ENCODE data around the gene EFHD2. TPM values are rescaled to one million over a fixed set of nuclear protein-coding genes. Genes with fewer than 3 reads are reported as not detected.
"Not testable (repeated sequence)": the region's sequence is repeated elsewhere in the genome, so short reads cannot be mapped to it uniquely, and the experiment has no call there.

EFHD2 gene
- total RNA-seq, 1 donor from 2014 or later = 14.3 TPM

DNA sequence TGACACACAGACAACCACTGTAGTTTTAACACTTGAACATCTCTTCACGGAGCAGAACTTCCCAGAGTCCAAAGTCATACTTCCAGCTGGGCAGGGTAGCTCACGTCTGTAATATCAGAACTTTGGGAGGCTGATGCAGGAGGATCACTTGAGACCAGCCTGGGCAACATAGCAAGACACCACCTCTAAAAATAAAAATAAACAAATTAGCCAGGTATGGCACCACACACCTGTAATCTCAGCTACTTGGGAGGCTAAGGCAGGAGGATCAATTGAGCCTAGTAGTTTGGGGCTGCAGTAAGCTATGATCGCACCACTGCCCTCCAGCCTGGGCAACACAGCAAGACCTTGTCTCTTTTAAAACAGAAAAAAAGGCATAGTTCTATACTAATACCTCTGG lies 24.3 kb upstream of the EFHD2 start:
- no peak for DNase-seq (ENCODE audit: low spot score)
- intact Hi-C loops (cut with DNase I) = no loop called here

DNA sequence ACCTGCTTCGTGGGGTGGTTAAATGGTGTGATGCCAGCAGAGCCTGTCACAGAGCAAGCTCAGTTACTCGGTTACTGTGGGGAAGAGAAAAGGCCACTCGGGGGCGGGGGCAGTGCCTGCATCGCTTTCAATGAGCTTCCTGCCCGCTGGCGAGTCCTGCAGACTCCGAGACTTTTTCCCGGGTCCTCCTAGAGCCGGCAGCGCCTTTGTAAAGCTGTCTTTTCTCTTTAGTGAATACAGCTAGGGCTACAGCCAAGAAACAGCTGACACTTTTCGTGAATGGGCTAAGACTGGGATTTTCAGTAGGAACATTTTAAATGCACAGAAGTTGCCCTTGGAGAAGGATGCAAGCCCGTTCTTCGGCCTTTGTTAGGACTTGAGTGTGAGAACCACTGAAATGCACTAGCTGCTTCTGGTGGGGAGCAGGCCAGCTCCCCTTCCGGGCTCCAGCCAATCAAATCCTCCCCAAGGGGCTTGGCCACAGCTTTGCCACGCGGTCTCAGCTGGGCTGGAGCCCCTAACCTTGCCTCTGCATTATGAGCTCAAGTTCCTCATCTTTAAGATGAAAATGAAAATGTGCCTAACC lies 23.4 kb upstream of the EFHD2 start:
- intact Hi-C loops (cut with DNase I) = no loop called here
- no peak for DNase-seq (ENCODE audit: low spot score)

DNA sequence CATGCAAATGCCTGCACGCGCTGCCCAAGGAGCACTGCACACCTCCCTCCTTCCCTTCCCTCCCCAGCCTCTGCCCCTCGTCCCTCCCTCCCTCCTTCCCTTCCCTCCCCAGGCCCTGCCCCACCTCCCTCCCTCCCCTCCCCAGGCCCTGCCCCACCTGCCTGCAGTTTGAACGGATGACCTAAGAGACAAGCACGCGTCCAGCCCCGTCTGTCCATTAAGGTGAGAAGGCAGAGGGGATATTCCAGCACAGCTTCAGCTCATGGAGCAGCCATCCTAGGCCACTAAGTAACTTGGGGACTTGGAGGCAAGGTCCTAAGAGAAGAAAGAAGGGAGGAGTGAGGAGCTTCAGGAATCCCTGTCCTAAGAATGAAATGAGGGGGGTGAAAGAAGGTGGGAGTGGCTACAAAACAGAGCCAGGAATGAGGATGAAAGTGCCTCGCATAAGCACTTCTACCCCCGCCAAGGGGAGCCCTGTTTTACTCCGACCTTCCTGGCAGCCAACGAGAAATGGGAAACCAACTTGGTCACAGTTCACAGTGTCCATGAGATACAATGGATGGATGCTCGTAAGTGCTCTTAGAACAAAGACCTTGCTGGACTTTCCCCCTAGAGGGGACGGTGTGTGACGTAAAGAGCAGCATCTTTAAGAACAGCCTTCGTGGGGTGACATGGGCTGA lies 21.3 kb upstream of the EFHD2 start:
- intact Hi-C loops (cut with DNase I) = no loop called here
- no peak for DNase-seq (ENCODE audit: low spot score)

DNA sequence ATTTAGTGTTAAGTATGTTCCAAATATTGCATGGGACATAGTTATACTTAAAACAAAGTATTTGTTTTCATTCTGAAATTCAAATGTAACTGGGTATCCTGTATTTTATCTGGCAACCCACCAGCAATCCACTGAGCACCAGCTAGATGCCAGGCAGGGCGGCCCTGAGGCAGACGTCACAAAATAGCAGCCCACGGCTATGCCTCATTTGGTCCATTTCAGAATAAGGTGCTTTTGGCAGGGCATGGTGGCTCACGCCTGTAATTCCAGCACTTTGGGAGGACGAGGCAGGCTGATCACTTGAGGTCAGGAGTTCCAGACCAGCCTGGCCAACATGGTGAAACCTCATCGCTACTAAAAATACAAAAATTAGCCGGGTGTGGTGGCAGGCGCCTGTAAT lies 19.9 kb upstream of the EFHD2 start:
- intact Hi-C loops (cut with DNase I); DNase-seq (ENCODE audit: low spot score): not testable (repeated sequence)

DNA sequence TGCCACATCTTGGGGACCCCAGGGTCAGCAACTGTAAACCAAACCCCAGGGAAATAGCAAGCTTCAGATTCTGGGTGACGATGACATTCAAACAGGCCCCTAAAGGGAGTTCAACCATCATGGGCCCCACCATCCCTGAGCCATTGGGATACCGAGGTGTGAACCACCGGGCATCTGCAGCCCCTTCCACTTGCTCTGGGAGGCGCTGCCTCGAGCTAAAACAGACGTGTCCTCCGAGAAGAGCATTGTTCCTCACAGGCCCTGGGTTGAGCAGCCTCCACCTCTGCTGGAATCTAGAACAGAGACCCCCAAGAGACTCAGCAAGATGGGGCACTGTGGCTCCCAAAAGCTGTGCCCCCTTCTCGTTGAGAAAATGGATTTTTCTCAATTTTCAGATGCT lies 19.0 kb upstream of the EFHD2 start:
- intact Hi-C loops (cut with DNase I) = no loop called here
- DNase-seq (ENCODE audit: low spot score) = no peak

DNA sequence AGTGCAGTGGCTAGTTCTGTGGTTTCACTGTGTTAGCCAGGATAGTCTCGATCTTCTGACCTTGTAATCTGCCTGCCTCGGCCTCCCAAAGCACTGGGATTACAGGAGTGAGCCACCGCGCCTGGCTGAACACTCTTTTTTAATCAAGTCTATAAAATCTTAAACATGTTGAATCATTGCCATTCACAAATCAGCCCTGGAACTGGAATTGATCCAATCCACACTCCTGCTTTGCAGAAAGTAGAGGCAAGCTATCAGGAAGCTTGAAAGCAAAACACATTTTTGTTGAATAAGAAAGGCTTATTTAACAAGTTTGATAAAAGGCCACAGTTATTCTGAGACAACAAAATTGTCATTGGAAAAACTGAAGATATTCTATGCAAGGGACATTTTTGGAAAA lies 18.3 kb upstream of the EFHD2 start:
- DNase-seq (ENCODE audit: low spot score) = no peak

DNA sequence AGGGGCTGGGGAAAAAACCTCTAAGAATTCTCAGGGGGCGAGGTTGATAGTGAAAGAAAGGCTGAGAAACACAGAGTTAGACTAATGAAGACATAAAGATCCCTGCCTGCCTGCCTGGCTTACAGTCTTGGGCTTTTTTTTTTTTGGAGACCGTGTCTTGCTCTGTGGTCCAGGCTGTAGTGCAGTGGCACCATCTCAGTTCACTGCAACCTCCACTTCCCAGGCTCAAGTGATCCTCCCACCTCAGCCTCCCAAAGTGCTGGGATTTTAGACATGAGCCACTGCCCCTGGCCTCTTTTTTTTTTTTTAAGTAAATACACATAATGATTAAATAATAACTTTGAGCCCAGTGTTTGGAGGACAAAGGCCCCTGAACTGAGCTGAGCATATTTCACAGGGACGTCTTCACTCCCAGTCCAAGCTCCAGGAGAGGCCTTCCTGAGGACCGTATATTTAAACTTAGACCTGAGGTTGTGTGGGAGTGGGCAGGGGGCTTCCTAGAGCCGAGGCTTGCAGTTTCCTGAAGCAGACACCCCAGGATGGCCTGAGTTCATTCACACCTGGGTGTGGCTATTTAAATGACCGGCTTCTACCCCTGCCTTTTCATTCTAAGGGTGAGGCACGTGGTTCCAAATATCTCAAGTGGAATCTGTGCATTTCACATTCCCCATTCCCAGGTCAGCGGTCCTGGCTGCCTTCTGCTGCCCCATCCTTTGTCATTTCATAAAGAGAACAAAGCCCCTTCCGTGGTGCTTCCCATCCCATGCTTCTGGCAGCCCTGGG lies 16.0 kb upstream of the EFHD2 start:
- intact Hi-C loops (cut with DNase I) = no loop called here
- no peak for DNase-seq (ENCODE audit: low spot score)

More for the DNA sequence above, 18.3 kb upstream of the EFHD2 start:
- intact Hi-C loops (cut with DNase I) = no loop called here

DNA sequence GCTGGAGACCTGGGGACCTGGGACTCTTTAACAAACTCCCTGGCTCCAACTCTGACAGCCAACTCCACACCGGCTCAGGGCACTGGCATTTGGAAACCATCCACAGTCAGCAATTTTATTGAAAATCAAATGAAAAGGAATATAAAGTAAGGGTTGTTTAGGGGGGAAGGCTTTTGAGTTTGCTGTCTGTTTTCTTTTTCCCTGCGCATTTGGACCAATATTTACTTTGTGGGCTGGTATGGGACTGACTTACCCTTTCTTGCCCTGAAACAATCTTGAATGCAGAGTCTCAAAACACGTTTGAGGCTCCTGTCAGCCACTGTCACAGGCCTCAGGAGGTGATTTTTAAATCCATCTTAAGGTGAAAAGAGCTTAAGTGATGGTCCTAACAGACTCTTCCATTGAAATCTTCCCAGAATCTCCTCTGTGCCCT lies 15.4 kb upstream of the EFHD2 start:
- intact Hi-C loops (cut with DNase I) = no loop called here
- no peak for DNase-seq (ENCODE audit: low spot score)

DNA sequence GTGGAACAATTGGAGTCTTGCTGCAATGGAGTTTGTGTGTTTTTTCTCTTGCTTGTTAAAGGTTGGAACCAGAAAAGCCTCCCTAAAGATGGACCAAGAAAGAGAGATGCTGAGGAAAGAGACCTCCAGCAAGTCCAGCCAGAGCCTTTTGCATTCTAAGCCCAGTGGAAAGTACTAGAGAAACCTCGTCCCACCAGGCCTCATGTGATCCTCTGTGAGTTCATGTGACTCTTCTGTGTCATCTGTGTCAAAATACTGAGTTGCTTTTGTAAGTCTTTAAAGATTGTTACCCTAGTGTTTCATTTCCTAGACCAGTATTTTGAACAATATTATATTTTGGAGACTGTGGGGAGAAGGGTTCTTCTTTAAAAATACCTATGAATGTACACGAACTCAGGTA lies 12.5 kb upstream of the EFHD2 start:
- intact Hi-C loops (cut with DNase I) = no loop called here
- DNase-seq (ENCODE audit: low spot score) = no peak

DNA sequence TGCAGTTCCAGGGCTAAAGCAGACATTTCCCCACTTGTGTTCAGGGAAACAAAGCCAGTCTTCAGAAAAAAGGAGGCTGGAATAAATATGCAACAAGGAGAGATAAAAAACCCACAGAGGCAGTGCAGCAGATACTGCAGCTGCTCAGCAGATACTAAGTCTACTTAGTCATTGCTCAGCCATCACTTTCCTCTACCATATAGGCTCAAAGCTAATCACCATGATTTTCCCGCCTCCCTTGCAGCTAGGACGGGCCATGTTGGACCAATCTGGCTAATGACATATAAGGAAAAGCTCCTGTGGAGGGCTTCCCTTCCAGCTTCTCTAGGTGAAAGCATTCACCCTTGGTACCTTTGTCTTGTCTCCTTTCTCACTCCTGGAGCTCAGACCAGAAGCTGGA lies 10.0 kb upstream of the EFHD2 start:
- DNase-seq (ENCODE audit: low spot score) = no peak
- intact Hi-C loops (cut with DNase I) = no loop called here

DNA sequence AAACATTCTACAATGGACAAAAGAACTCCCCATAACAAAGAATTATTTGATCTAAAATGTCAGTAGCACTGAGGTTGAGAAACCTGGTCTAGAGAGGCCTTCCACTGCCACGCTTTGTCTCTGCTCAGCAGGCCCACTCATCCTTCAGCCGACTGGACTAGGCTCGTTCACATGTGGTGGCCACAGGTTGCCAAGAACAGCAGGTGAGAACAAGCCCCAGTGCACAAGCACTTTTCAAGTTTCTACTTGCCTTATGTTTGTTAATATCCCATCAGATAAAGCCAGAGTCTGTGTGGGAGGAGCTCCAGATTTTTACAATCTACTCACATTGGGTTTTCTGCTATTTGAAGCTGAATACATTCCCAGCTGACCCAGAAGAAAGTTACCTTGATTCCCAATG lies 9.1 kb upstream of the EFHD2 start:
- intact Hi-C loops (cut with DNase I) = no loop called here
- no peak for DNase-seq (ENCODE audit: low spot score)

DNA sequence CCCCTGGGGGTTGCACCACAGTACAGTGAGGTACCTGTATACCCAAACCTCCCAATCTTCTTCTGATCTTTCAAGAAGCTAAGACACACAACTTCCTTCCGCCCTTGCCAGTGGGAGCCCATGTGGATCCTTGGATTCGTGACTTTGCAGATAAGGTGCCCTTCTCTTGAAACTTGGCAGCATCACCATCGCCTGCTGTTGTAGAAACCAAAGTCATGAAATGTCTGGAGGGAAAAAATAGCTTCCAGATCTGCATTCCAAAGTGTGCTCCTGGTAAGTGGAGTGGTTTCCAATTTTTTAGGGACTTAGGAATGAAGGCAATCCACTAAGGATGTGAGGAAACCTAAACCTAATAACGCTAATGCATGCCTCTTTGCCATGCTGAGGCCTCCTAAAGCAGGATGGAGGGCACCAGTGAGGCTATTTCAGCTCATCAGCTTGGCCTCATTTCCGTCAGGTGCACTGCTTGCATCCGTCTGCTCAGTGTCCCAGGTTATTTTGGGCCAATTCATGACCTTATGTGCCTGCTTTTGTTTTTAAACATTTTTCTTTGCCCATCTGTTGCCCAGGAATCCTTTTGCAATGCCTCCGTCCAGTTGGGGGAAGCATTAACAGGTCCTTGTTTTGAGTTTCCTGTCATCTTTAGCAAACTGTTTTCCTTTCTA lies 8.2 kb upstream of the EFHD2 start:
- intact Hi-C loops (cut with DNase I) = no loop called here
- DNase-seq (ENCODE audit: low spot score) = no peak

DNA sequence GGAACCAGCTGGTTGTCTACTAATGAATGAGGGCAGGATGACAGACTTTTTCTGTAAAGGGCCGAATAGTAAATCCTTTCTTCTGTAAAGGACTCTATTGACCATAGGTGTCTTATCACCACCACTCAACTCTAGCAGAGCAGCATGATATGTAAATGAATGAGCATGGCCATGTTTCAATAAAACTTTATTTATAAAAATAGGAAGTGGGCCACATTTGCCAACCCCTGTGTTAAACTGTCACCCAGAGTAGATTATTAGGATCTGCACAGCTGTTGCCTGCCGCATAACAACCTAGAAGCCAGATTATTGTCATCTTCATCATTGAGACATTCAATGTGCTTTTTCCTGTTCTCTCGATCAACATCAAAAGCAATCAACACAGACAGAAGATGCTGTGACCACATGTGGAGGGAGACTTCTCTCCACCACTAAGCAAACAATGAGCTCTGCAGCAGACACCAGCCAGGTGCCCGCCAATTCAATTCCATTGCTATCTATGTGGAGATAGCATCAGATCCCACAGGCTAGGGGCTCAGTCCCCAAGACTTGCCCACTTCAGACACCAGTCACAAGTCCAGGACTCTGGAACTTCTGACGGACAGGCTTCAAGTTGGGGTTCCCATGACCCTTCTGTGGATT lies 6.8 kb upstream of the EFHD2 start:
- DNase-seq (ENCODE audit: low spot score) = no peak
- intact Hi-C loops (cut with DNase I) = no loop called here

DNA sequence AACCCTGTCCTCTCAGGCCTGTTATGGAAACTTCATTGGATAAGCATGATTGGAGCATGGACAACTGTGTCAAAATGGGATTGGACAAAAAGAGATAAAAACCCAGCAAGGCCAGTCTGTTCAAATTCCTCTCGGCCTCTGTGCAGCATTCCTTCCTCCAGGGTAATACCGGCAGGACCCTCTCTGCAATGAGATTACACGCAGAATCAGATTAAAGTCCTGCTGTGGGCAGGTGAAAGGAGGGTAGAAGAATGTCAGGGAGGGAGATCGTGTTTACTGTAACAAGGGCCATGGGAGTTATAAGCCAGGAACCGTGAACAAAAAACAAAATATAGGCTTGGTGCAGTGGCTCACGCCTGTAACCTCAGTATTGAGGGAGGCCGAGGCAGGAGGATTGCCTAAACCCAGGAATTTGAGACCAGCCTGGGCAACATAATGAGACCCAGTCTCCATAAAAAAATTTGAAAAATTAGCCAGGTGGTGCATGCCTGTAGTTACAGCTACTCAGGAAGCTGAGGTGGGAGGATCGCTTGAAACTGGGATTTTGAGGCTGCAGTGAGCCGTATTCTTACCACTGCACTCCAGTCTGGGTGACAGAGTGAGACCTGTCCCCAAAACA lies 5.6 kb upstream of the EFHD2 start:
- no peak for DNase-seq (ENCODE audit: low spot score)
- intact Hi-C loops (cut with DNase I) = no loop called here

DNA sequence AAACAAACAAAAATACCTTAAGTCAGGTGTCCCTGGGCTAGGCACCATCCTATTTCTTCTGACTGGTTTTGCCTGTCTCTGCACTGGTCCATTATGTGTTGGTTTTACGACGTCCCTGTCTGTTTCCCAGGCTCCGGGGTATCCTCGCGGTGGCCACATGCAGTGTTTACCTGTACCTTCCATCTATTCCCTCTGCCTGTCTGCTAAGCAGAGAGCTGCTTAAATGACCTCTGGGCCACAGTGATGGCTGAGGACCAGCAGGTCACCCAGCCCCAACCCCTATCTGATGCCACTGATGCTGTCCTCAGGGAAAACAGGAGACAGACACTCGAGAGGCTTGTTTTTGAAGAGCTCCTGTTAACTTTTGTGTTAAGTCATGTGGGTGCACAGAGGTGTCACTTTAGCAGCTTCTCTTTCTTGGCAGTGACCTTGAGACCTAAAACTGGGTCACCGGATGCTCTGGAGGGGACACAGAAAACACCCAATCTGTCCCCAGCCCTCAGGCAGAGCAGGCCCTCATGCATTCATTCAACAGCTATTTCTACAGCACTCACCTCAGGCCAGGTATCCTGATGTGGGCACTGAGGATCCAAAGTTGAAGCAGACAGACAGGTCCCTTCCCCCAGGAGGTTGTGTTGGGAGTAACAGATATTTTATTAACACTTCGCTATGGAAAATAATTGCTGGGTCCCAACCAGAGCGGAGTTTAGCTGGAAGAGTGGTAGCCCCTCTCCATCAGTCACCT lies 4.4 kb upstream of the EFHD2 start:
- intact Hi-C loops (cut with DNase I) = no loop called here
- DNase-seq (ENCODE audit: low spot score) = no peak

DNA sequence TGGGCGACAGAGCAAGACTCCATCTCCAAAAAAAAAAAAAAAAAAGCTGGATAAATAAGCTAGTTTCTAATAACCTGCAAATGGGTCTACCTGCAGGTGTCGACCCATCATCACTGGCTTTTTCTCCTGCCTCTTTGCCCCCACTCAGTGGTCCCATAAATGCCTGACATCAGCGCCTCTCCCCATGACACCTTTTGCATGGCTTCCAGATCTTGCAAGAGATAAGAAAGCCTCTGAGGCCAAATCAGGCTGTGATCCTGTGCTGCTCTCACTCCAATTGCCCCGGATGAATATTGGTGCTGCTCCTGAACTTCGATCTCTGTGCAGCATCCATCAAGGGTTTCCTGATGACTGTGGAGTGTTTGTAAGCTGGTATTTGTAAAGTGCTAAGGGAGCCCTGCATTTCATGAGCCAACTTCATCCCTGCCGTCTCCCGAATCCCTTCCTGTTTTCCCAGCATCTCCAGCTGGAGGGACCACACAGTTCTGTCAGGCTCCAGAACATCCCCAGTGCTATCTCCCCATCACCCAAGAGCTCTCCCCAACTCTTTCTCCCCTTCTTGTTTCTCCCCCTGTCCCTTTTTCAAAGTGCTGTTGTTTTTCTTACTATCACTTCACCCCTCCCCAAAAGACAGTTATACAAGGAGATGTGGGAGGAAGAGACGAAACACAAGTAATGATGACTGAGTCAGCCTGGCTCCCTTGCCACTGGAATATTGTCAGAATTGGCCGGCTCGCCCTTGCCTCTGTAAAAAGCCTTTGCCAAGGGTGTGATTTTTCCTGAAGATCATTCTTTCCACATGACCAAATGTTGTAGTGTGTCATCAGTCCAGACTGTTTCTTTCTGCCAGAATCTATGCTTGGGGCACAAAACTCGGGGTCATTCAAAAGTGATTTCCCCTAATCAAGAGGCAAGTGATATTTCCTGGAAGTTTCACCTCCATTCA lies 2.8 kb upstream of the EFHD2 start:
- no peak for DNase-seq (ENCODE audit: low spot score)
- intact Hi-C loops (cut with DNase I) = no loop called here

DNA sequence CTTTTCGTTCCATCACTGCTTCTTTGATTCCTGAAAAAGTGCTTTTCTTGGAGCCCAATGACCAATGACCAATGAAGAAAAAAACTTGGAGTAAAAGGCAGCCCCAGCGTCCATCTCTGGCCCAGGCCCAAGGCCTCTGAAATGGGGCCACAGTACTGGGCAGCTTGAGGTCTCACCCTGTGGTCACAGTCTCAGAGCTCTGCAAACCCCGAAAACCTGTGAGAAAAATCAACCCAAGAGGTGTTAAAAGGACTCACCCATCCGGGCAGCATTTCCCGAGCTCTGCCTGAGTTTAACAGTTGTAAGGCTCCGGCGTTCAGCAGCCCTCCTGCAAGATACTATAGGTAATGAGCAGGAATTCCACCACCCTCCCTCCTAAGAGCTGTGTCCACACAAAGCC lies 2.1 kb upstream of the EFHD2 start:
- DNase-seq (ENCODE audit: low spot score) = no peak
- intact Hi-C loops (cut with DNase I) = no loop called here

DNA sequence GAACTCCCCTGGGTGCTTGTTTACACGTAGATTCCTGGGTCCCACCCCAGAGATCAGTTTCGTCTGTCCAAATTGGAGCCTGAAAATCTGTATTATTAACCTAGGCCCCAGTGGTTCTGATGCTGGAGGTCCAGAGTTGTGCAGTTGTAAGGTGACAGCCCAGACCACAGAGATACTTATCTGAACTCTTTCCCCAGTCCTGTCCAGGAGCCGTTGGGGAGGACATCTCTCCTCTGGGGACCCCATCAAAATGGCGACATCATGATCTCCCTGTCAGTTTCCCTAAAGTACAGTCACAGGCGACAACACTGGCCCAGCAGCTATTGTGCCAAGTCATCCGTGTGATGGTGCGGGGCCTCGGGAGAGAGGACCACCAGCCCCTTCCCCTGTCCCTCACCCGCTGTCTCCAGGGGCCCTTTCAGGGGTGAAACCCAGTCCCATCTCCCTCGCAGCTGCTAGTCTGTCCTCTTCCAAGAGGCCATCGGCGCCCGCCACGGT lies 749 bp upstream of the EFHD2 start:
- intact Hi-C loops (cut with DNase I) = loop anchor here (1.0 kb wide), 1 partner anchor 117 kb away; the partner anchor contains the start of gene DNAJC16
- DNase-seq (ENCODE audit: low spot score) = no peak
